IPS-18c (cell line): Measurements from ENCODE around the gene ARHGAP12.

Source experiments
- H3K4me3 ChIP-seq: 2 replicates; pipeline ENCODE4 v1.7.0; 2013; ENCODE audit warnings: low read depth, mild to moderate bottlenecking, low read length, moderate library complexity; ENCODE audit not compliant: insufficient read depth
- H3K9me3 ChIP-seq: one replicate; pipeline ENCODE4 v1.6.1; 2013; ENCODE audit warnings: mild to moderate bottlenecking, low read length, moderate library complexity; ENCODE audit not compliant: control insufficient read depth, insufficient read depth

ARHGAP12 gene

DNA sequence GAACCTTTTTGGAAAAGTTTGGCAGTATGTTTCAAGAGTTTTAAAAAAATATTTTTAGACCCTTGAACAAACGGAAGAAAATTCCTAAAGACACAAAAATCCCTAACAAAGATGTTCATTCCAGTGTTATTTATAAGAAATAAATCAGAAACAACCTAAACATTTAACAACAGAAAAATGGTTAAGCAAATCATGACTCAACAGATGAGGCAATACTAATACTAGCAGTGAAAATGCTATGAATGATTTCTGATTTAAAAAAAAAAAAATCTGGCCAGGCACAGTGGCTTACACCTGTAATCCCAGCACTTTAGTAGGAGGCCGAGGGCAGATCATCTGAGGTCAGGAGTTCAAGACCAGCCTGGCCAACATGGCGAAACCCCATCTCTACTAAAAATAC lies 61.0 kb downstream of the ARHGAP12 start:
- no peaks in the 10 kb centered on the region for H3K9me3 ChIP-seq
- H3K4me3 ChIP-seq, result no peak overlapping the region

DNA sequence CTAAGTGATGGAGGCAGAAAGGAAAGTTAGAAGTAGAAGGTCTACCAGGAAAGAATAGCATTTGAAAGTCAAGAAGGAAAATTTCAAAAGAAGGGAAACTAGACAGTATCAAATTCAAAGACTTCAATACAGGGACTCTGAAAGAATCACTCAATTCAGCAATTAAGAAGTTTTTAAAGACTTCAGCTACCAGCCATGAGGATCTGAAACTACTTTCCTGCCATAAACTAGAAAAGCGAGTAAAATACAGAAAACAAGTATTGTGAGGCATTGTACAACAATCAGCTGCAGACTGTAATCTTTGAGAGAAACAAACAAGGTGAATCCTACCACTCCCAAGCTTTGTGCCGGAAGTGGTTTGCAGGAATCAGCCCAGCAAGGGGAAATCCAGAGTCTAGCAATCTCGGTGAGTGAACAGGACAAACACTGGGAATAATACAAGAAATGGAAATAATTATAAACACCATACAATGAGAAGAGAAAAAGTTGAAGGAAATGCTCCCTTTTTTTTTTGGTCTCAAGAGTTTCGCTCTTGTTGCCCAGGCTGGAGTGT lies 62.4 kb downstream of the ARHGAP12 start:
- Histone ChIP-seq H3K9me3 (no peaks in the 10 kb centered on the region), H3K4me3 (no peak overlapping the region)

DNA sequence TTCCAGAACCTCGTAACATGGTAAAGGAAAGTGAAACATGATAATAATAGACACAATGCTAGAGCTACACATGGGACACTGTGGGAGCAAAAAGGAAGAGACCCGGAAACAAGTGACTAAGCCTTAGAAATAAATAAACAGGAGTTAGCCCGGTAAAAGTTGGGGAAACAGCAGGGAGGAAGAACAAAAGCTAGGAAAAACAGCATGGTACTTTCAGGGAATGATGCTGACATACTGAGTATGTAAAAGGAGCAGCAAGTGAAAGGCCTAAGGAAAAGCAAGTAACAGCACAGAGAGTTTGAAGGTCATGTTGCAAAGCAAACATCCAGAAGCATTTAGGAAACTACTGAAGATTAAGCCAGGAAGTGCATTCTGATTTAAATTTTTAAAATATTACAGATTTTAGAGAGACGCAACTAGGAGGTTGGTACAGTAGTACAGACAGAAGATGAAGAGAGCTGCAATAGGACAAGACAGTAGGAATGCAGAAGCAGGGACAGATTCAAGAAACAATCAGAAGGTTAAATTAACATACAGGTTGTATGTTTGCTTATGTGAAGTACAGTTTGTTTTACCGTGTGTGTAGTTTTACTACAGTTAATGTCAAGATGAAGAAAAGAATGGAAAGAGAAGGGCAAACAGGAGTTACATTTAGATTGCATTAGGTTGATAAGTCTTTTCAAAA lies 63.7 kb downstream of the ARHGAP12 start:
- H3K4me3 ChIP-seq, result no peak overlapping the region

DNA sequence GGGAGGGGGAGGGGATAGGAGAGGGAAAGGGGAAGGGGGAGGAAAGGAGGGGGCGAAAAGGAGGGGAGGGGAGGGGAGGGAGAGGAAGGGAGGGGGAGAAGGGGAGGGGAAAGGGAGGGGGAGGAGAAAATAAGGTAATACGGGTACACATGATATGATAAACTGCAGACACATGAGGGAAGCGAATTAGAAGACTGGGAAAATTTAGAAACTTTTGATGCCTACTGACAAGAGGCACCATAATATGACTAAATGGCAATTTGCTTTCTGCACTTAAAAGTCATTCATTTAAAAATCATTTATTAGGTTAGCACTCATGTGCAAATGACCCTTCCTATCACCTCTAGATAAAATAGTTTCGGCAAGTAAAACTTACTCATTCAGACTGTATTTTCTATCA lies 73.6 kb downstream of the ARHGAP12 start:
- no peaks in the 10 kb centered on the region for H3K9me3 ChIP-seq

More for the DNA sequence above, 63.7 kb downstream of the ARHGAP12 start:
- no peaks in the 10 kb centered on the region for H3K9me3 ChIP-seq

DNA sequence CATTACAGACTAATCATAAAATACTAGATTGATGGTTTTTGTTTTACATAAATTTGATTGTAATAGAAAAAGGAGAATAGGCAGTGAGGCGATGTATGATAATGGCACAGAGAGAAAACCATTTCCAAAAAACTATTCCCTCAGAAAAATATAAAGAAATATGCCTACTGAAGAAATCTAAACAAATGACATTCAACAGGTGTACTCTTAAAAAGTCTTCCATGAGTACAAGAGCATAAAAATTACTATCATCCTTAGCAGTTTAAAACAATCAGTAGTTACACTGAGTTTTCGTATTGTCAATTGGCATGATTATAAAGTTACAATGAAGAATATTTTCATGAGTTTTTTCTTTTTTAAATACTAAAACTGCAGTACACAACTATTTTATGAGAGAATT lies 75.0 kb downstream of the ARHGAP12 start:
- Histone ChIP-seq H3K4me3 (no peak overlapping the region), H3K9me3 (no peaks in the 10 kb centered on the region)

More for the DNA sequence above, 73.6 kb downstream of the ARHGAP12 start:
- H3K4me3 ChIP-seq, result no peak overlapping the region

GRCh38 chr10:31851216-31851615 lies 77.4 kb downstream of the ARHGAP12 start:
- H3K4me3 ChIP-seq, result no peak overlapping the region
- no peaks in the 10 kb centered on the region for H3K9me3 ChIP-seq

DNA sequence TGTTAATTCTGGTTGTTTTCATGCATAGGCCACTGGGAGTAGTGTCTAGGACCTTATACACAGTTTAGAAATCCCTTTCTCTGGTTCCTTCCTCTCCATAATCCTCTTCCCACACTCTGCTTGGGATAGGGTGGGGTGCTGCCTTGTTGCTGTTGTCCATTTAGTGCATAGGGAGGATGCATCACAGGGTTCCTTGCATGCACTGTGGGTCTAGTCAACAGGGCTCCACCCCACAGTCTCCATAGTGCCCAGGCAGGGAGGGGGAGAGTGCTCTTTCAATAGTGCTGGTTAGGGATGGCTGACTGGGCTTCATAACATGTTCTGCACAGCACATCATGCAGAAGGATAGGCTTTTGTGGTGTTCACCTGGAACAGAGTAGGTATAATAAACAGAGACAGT lies 81.1 kb downstream of the ARHGAP12 start:
- H3K9me3 ChIP-seq, result no peaks in the 10 kb centered on the region
- no peak overlapping the region for H3K4me3 ChIP-seq

- Histone ChIP-seq H3K9me3 (no peaks in the 10 kb centered on the region), H3K4me3 (no peak overlapping the region)
These were observed 89.9 kb downstream of the ARHGAP12 start for GRCh38 chr10:31838709-31839108.

DNA sequence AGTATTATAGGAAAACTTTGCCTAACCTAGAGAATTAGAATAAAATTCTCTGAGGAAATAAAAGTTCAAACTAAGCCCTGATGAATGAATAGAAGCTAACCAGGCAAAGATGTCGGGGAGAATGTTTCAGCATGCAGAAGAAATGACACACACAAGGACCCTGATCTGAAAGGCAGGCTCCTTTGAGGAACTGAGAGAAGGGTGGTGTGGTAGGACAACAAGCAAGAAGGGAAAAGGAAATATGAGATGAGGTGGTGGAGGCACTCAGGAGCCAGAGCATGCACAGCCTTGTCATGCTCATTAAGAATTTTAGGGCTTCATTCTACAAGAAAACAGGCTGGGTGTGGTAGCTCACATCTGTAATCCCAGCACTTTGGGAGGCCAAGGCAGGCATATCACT lies 90.6 kb downstream of the ARHGAP12 start:
- H3K4me3 ChIP-seq, result no peak overlapping the region
- no peaks in the 10 kb centered on the region for H3K9me3 ChIP-seq

DNA sequence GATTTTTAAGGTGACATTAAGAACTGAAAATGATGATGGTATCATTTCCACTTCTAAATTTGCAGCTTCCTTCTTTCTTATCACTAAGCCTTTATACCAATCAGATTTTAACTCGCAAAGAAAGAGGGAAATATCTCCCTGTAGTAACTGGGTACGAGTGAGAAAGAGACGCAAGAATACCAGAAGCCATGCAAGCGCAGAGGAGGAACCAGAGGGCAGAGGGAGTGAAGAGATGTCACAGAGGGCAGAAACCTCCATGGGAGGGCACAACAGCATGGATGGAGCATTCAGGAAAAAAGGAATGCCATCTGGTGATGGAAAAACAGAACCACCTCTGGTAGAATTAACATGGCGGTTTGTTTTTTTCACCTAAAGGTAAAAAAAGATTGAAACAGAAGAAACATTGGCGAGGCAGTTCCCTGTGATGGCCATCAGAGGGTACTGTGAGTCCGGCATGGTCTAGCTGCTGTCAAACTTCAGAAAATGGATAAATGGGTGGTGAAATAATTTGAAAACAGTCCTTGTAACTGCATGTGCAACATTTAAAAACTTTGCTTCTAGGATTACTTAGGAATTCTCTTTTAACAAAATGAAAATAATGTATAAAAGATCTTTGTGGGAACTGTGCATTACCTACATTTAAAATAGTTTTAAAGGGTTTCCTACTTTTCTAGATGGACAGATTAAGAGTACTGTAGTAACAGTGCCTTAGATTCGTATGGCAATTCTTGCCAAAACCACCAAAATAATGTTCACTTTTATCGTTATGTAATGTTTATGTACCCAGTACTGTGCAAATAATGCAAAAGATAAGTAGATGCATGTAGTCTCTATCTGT lies 91.8 kb downstream of the ARHGAP12 start:
- no peaks in the 10 kb centered on the region for H3K9me3 ChIP-seq
- H3K4me3 ChIP-seq, result no peak overlapping the region

GRCh38 chr10:31833753-31834152 lies 94.9 kb downstream of the ARHGAP12 start:
- Histone ChIP-seq H3K4me3 (no peak overlapping the region), H3K9me3 (no peaks in the 10 kb centered on the region)

DNA sequence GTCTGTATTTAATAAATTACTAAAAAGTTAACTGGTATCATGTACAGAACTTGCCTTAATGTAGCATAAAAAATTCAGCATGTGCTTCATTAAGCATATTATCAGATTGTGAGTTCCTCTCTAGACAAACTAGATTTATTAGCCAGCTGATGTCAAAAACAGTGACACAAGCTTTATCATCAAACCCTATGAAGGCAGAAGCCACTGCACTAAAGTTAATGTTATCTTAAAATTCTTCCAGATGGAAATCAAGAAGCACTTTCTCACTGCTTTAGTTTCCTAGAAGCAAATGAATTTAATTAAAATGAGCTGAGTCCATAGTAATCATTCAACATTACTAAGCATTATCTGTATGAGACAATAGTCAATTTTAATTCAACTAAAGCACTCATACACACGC lies 96.4 kb downstream of the ARHGAP12 start:
- H3K9me3 ChIP-seq, result no peaks in the 10 kb centered on the region
- no peak overlapping the region for H3K4me3 ChIP-seq

DNA sequence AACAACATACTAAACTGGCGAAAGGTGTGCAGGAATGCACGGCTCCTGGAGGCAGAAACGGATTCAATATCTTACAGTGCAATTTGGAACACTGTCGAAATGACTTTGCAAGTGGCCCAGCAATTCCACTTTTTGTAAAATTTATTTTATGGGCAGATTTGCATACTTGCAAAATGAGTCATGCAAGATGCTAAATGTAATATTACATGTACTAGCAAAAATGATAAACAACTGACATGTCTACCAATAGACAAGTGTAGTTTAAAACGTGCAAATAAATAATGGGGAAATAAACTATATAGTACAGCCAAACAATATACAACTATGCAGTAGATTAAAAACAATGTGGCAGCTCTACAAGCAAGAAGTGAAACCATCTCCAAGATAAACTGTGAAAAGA lies 97.7 kb downstream of the ARHGAP12 start:
- Histone ChIP-seq H3K9me3 (no peaks in the 10 kb centered on the region), H3K4me3 (no peak overlapping the region)

DNA sequence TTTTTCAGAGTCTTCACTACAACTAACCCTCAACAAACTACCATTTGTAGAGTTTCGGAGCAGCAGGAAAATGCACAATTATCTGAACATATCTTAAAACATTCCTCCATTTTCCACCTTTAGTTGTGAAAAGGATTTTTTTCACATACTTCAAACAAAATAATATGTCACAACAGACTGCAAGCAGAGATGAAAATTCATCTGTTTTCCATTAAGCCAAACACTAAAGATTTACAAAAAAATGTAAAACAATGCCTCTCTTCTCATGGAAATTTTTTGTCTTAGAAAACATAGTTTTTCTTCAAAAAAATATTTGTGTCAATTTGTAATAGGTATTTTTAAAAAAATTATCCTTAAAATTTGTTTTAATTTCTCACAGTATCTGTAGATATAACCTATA lies 98.9 kb downstream of the ARHGAP12 start:
- no peaks in the 10 kb centered on the region for H3K9me3 ChIP-seq
- H3K4me3 ChIP-seq, result no peak overlapping the region

DNA sequence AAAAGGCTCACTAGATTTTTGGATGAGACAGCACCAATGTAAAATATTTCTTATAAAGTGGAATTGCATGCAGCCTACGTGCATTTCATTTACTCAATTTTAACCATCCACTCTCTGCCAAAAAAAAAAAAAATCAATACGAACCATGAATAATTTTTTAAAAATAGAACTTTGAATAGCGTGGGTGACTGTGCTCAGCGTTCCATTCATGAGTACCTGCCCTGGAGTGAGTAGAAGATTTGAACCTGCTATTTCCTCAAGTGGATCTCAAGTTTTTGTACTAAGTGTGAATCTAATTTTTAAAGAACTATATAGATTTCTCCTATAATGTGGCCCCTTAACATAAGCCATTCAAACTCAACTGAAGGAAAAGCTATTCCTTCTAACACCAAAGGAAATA lies 105.3 kb downstream of the ARHGAP12 start:
- H3K9me3 ChIP-seq, result no peaks in the 10 kb centered on the region
- no peak overlapping the region for H3K4me3 ChIP-seq

- H3K9me3 ChIP-seq, result no peaks in the 10 kb centered on the region
- H3K4me3 ChIP-seq, result no peak overlapping the region
These were observed 105.9 kb downstream of the ARHGAP12 start for GRCh38 chr10:31822616-31823318.

GRCh38 chr10:31822150-31822549 lies 106.5 kb downstream of the ARHGAP12 start:
- no peaks in the 10 kb centered on the region for H3K9me3 ChIP-seq
- H3K4me3 ChIP-seq, result no peak overlapping the region
